OCI-LY3 (cell line): Measurements from ENCODE around the gene ADGRB3.

ENCODE experiments used
- CTCF ChIP-seq: fragments of 200-600, 300-600 bp; sonication (generic); IDR thresholded peaks from 2 replicates; pipeline ENCODE4 v1.5.1; 2014; ENCODE audit warnings: antibody characterized with exemption, low read length, low read depth
- EZH2phosphoT487 ChIP-seq: fragments of 200-600 bp; shearing (Covaris generic); IDR thresholded peaks from 2 replicates; pipeline ENCODE4 v1.6.1; 2018; ENCODE audit warnings: antibody characterized with exemption, mixed run types, low read depth

GRCh38 chr6:69284176-69284730 lies 649.2 kb downstream of the ADGRB3 start:
- TF ChIP-seq CTCF (no peak), EZH2phosphoT487 (no peak)
